ENCODE results near the gene NDUFC1.
A peak's percentile ranks its signal among the peaks of the same experiment; 100 is the strongest.

The NDUFC1 gene

GRCh38 chr4:139245590-139245989 is 56.7 kb downstream of the NDUFC1 start:
- DNase-seq: no peak

GRCh38 chr4:139243448-139244365 is 58.6 kb downstream of the NDUFC1 start:
- peak; percentile 33 for DNase-seq

GRCh38 chr4:139242511-139243051 is 59.7 kb downstream of the NDUFC1 start:
- no peak for DNase-seq

GRCh38 chr4:139241784-139242151 is 60.5 kb downstream of the NDUFC1 start:
- DNase-seq: no peak

- no peak for DNase-seq
Observed at GRCh38 chr4:139241086-139241783, 61.0 kb downstream of the NDUFC1 start.

All from DMS53 (cell line).